MM.1S (cell line): ENCODE measurements around the gene IRX1.

Experiments
- CTCF ChIP-seq: fragments of 300-600 bp; sonication (generic); IDR thresholded peaks from 2 replicates; pipeline ENCODE4 v1.5.1; 2016; ENCODE audit warnings: antibody characterized with exemption, low read length, mixed read lengths
- EZH2 ChIP-seq: fragments of 300-600 bp; sonication (generic); optimal IDR thresholded peaks from 2 replicates; pipeline ENCODE3; 2017; ENCODE audit warnings: low read depth, mild to moderate bottlenecking, antibody characterized with exemption, low read length, mixed read lengths
- EZH2phosphoT487 ChIP-seq: fragments of 300-600 bp; sonication (generic); IDR thresholded peaks from 2 replicates; pipeline ENCODE4 v1.6.1; 2018; ENCODE audit warnings: antibody characterized with exemption, low read length

- TF ChIP-seq CTCF (no peak), EZH2 (no peak), EZH2phosphoT487 (no peak)
These were observed 9.8 kb downstream of the IRX1 start for GRCh38 chr5:3605298-3606010.
